Activated CD4-positive, CD25-positive, alpha-beta regulatory T cell treated with anti-CD3 and anti-CD28 coated beads, Interleukin-2, amount 50 U/mL, for 72 hours (primary cell): ENCODE measurements around the gene DBN1.
A peak's percentile ranks its signal among the peaks of the same experiment; 100 is the strongest.

Experiments used
- DNase-seq: peaks from one replicate; pipeline ENCODE4 v3.0.0; 2021

DBN1 gene

GRCh38 chr5:177455661-177456590 lies 17.5 kb downstream of the DBN1 start:
- peak; percentile 91 for DNase-seq

GRCh38 chr5:177455036-177455660 lies 18.3 kb downstream of the DBN1 start:
- peak; percentile 89 for DNase-seq

- DNase-seq = peak; percentile 97
Measured at GRCh38 chr5:177454397-177455035, 18.9 kb downstream of the DBN1 start.

GRCh38 chr5:177453852-177454396 lies 19.5 kb downstream of the DBN1 start:
- no peak for DNase-seq

GRCh38 chr5:177452688-177453638 lies 20.5 kb downstream of the DBN1 start:
- DNase-seq = no peak

GRCh38 chr5:177450667-177451424 lies 22.6 kb downstream of the DBN1 start:
- no peak for DNase-seq

- DNase-seq = no peak
Measured at GRCh38 chr5:177449140-177450061, 24.0 kb downstream of the DBN1 start.

- no peak for DNase-seq
Measured at GRCh38 chr5:177448244-177448950, 25.0 kb downstream of the DBN1 start.

GRCh38 chr5:177447611-177448243 lies 25.7 kb downstream of the DBN1 start:
- peak; percentile 31 for DNase-seq

- DNase-seq = peak; percentile 57
Measured at GRCh38 chr5:177447066-177447610, 26.3 kb downstream of the DBN1 start.

- DNase-seq = peak; percentile 74
Measured at GRCh38 chr5:177446200-177447065, 27.0 kb downstream of the DBN1 start, which contains the start of gene PRR7. Gene PRR7 (plus strand): TSS chr5:177446814. CDS start chr5:177455068, 8,254 bp downstream.

- no peak for DNase-seq
Measured at GRCh38 chr5:177445917-177446199, 27.6 kb downstream of the DBN1 start.

- DNase-seq = no peak
Measured at GRCh38 chr5:177445052-177445916, 28.1 kb downstream of the DBN1 start.

- no peak for DNase-seq
Measured at GRCh38 chr5:177444106-177445051, 29.1 kb downstream of the DBN1 start.

- DNase-seq = no peak
Measured at GRCh38 chr5:177443144-177443983, 30.1 kb downstream of the DBN1 start.
